B cell (primary cell): ENCODE results near the gene GPRC5B.

ENCODE experiments used
- EZH2 ChIP-seq: IDR thresholded peaks from 2 replicates; pipeline ENCODE4 v1.6.1; 2012; ENCODE audit warnings: borderline replicate concordance, low read depth, mild to moderate bottlenecking, moderate library complexity, low read length; ENCODE audit not compliant: insufficient read depth, poor library complexity, severe bottlenecking
- TF ChIP-seq, protein P1 (sequence below): fragments of 200-600 bp; IDR thresholded peaks from one replicate; pipeline ENCODE4 v1.8.0; 2022; ENCODE audit warnings: antibody characterized with exemption, mild to moderate bottlenecking

DNA sequence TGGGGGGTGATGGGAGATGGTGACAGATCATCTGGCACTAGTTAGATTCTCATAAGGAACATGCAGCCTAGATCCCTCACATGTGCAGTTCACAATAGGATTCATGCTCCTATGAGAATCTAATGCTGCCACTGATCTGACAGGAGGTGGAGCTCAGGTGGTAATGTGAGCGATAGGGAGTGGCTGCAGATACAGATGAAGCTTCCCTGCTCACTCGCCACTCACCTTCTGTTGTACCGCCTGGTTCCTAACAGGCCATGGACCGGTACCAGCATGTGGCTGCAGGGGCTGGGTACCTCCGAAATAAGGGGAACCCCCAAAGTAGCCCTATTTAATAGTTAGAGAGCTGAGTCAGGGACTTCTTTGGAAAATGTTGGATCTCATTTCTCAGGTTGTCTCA lies 60.4 kb downstream of the GPRC5B start:
- TF ChIP-seq, protein P1, sequence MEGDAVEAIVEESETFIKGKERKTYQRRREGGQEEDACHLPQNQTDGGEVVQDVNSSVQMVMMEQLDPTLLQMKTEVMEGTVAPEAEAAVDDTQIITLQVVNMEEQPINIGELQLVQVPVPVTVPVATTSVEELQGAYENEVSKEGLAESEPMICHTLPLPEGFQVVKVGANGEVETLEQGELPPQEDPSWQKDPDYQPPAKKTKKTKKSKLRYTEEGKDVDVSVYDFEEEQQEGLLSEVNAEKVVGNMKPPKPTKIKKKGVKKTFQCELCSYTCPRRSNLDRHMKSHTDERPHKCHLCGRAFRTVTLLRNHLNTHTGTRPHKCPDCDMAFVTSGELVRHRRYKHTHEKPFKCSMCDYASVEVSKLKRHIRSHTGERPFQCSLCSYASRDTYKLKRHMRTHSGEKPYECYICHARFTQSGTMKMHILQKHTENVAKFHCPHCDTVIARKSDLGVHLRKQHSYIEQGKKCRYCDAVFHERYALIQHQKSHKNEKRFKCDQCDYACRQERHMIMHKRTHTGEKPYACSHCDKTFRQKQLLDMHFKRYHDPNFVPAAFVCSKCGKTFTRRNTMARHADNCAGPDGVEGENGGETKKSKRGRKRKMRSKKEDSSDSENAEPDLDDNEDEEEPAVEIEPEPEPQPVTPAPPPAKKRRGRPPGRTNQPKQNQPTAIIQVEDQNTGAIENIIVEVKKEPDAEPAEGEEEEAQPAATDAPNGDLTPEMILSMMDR: no peak
- TF ChIP-seq EZH2: no peak
